ENCODE measurements around the gene FAR2. TPM values are rescaled to one million over a fixed set of nuclear protein-coding genes. Genes with fewer than 3 reads are reported as not detected.
"Not testable (repeated sequence)": the region's sequence is repeated elsewhere in the genome, so short reads cannot be mapped to it uniquely, and the experiment has no call there.

The FAR2 gene
- total and polyA plus RNA-seq, 2 of the 13 experiments (the other 11 are each of a cell fraction or from before 2014, with no cell fraction given), result not detected

- no peak for TF ChIP-seq ZNF567 (CRISPR knock-in tag; IDR thresholded peaks at IDR 0.05; ENCODE audit: borderline replicate concordance)
- TF ChIP-seq HDAC2 (CRISPR knock-in tag; IDR thresholded peaks at IDR 0.05), result 0 out of 2 replicates have a peak, but pooled peaks have one; percentile 29
- no peak for TF ChIP-seq JUNB (CRISPR knock-in tag; IDR thresholded peaks at IDR 0.05; ENCODE audit: borderline replicate concordance)
- peak; percentile 39; the same call in 1 of the 2 replicates for TF ChIP-seq ZGPAT (CRISPR knock-in tag; IDR thresholded peaks at IDR 0.05)
- TF ChIP-seq RXRA (CRISPR knock-in tag; IDR thresholded peaks at IDR 0.05), result peak; percentile 29; the same call in 1 of the 2 replicates
- no peak for TF ChIP-seq ZNF672 (CRISPR knock-in tag; IDR thresholded peaks at IDR 0.05)
These were observed 231.8 kb downstream of the FAR2 start, which contains the start of gene ERGIC2 (continued) for GRCh38 chr12:29380536-29381523.

GRCh38 chr12:29382251-29382650, 233.2 kb downstream of the FAR2 start:
- ChIA-PET POLR2A (no interaction called here), CTCF (ENCODE audit: low intra/inter-chr PET ratio, low total read pairs) (no interaction called here)
- FAIRE-seq (no peak), DNase-seq (ENCODE audit: low spot score) (no peak), ATAC-seq (no peak)
- Histone ChIP-seq H2AFZ (ENCODE audit: low read length) (no peak overlapping the region), H3K79me2 (ENCODE audit: insufficient read depth, low read length) (peaks cover 37% of the 10 kb centered on the region), H3K4me3 (replicated peaks in 1 of 3; ENCODE audit: insufficient read depth in 1 of 3, low read depth in 2 of 3, low read length in 3 of 3) (peak overlapping the region in 2 of 3 experiments; percentile 86 to 96; a peak in 2 of 6 replicates), H3K27ac (ENCODE audit: extremely low read length, insufficient read depth, low read length) (no peak overlapping the region), H3K36me3 (replicated peaks in 1 of 2; ENCODE audit: control insufficient read depth in 1 of 2, insufficient read depth in 2 of 2, low read length in 2 of 2) (0 out of 5 replicates have a peak, but pooled peaks cover 0 to 8% of the 10 kb centered on the region in 2 experiments), H3K9ac (ENCODE audit: insufficient read depth, low read depth, low read length) (peak overlapping the region; percentile 95; the same call in 1 of the 2 replicates), H3K27me3 (ENCODE audit: control insufficient read depth in 1 of 2, insufficient read depth in 2 of 2, low read length in 2 of 2) (no peaks in the 10 kb centered on the region; a peak in 2 of 5 replicates), H3K4me1 (ENCODE audit: insufficient read depth, low read length) (peaks cover 22% of the 10 kb centered on the region), H4K20me1 (ENCODE audit: insufficient read depth, low read length) (no peaks in the 10 kb centered on the region), H3K9me3 (ENCODE audit: low read length) (no peaks in the 10 kb centered on the region), H3K4me2 (ENCODE audit: low read depth, low read length) (peak overlapping the region; percentile 75)
- intact Hi-C loops (cut with micrococcal nuclease; ENCODE audit: unreplicated experiment), result no loop called here
- BruUV-seq (replicated peaks), result no TSS peak
- 88% methylated on average over 2 of the region's 2 CpGs for WGBS (ENCODE audit: low lambda C conversion rate)
- 0 out of 2 replicates have a peak, but pooled peaks have one; percentile 66 for TF ChIP-seq RCOR2 (CRISPR knock-in tag; IDR thresholded peaks at IDR 0.05)
- TF ChIP-seq FOXK1 (CRISPR knock-in tag; IDR thresholded peaks at IDR 0.05; ENCODE audit: borderline replicate concordance, low read depth), result no peak
- peak; percentile 93 for TF ChIP-seq ZNF629 (CRISPR knock-in tag; conservative IDR thresholded peaks at IDR 0.05)
- 0 out of 2 replicates have a peak, but pooled peaks have one; percentile 58 for TF ChIP-seq KDM1A (CRISPR knock-in tag; IDR thresholded peaks at IDR 0.05)
- no peak for TF ChIP-seq KDM2A (CRISPR knock-in tag; IDR thresholded peaks at IDR 0.05; ENCODE audit: borderline replicate concordance, low read depth)
- no peak for TF ChIP-seq KLF15 (CRISPR knock-in tag; IDR thresholded peaks at IDR 0.05; ENCODE audit: borderline replicate concordance)
- peak; percentile 27; the same call in 1 of the 2 replicates for TF ChIP-seq ZMYM3 (CRISPR knock-in tag; IDR thresholded peaks at IDR 0.05)
- in situ Hi-C loops (cut with HindIII; ENCODE audit: extremely low pct_ligation_motif_present, low pct_unique_long_range_greater_than_20kb), result no loop called here

- H3K4me1 ChIP-seq (ENCODE audit: insufficient read depth, low read length); DNase-seq (ENCODE audit: low spot score); H3K27ac ChIP-seq (ENCODE audit: extremely low read length, insufficient read depth, low read length); H3K9ac ChIP-seq (ENCODE audit: insufficient read depth, low read depth, low read length); ATAC-seq; H2AFZ ChIP-seq (ENCODE audit: low read length); H3K9me3 ChIP-seq (ENCODE audit: low read length); CTCF ChIA-PET (ENCODE audit: low intra/inter-chr PET ratio, low total read pairs); H3K36me3 ChIP-seq (replicated peaks in 1 of 2; ENCODE audit: control insufficient read depth in 1 of 2, insufficient read depth in 2 of 2, low read length in 2 of 2); H3K79me2 ChIP-seq (ENCODE audit: insufficient read depth, low read length); FAIRE-seq; H3K27me3 ChIP-seq (ENCODE audit: control insufficient read depth in 1 of 2, insufficient read depth in 2 of 2, low read length in 2 of 2); POLR2A ChIA-PET; H3K4me3 ChIP-seq (replicated peaks in 1 of 3; ENCODE audit: insufficient read depth in 1 of 3, low read depth in 2 of 3, low read length in 3 of 3); intact Hi-C loops (cut with micrococcal nuclease; ENCODE audit: unreplicated experiment); BruUV-seq (replicated peaks); H4K20me1 ChIP-seq (ENCODE audit: insufficient read depth, low read length); H3K4me2 ChIP-seq (ENCODE audit: low read depth, low read length); in situ Hi-C loops (cut with HindIII; ENCODE audit: extremely low pct_ligation_motif_present, low pct_unique_long_range_greater_than_20kb): not testable (repeated sequence)
- WGBS (ENCODE audit: low lambda C conversion rate), result 97% methylated on average over 4 of the region's 17 CpGs
These were observed 236.1 kb downstream of the FAR2 start for GRCh38 chr12:29385194-29385593.
